GM19455 (cell line): Measurements from ENCODE around the gene RBBP5.

Source experiments
- ATAC-seq: cut with Tn5 transposase; IDR thresholded peaks from one replicate; pipeline ENCODE4 v1.9.1; 2021; ENCODE audit not compliant: unreplicated experiment

RBBP5 gene

GRCh38 chr1:205057808-205058575 is 63.8 kb downstream of the RBBP5 start:
- ATAC-seq: no peak

GRCh38 chr1:205056956-205057568 is 64.7 kb downstream of the RBBP5 start:
- no peak for ATAC-seq

GRCh38 chr1:205056188-205056611 is 65.6 kb downstream of the RBBP5 start:
- ATAC-seq: no peak

- no peak for ATAC-seq
These were observed 67.8 kb downstream of the RBBP5 start for GRCh38 chr1:205054013-205054412.

GRCh38 chr1:205053296-205053695 is 68.5 kb downstream of the RBBP5 start:
- ATAC-seq: no peak

GRCh38 chr1:205052690-205053089 is 69.1 kb downstream of the RBBP5 start:
- ATAC-seq: no peak

GRCh38 chr1:205049479-205049878 is 72.3 kb downstream of the RBBP5 start:
- no peak for ATAC-seq

- ATAC-seq: no peak
These were observed 73.4 kb downstream of the RBBP5 start for GRCh38 chr1:205048382-205048781.

GRCh38 chr1:205047764-205048231 is 74.0 kb downstream of the RBBP5 start:
- ATAC-seq: no peak

GRCh38 chr1:205046870-205047269 is 74.9 kb downstream of the RBBP5 start:
- no peak for ATAC-seq

- ATAC-seq: no peak
These were observed 76.6 kb downstream of the RBBP5 start for GRCh38 chr1:205045146-205045545.

GRCh38 chr1:205044741-205045140 is 77.0 kb downstream of the RBBP5 start:
- no peak for ATAC-seq

- ATAC-seq: no peak
These were observed 77.9 kb downstream of the RBBP5 start for GRCh38 chr1:205043866-205044265.

GRCh38 chr1:205042911-205043806 is 78.6 kb downstream of the RBBP5 start, which contains the start of gene CNTN2:
Gene CNTN2, plus strand, starts transcription at chr1:205043212. Its CDS starts 9,974 bp downstream, at chr1:205053186.
- no peak for ATAC-seq

- no peak for ATAC-seq
These were observed 79.5 kb downstream of the RBBP5 start for GRCh38 chr1:205041998-205042910.

GRCh38 chr1:205041001-205041715 is 80.6 kb downstream of the RBBP5 start:
- no peak for ATAC-seq

GRCh38 chr1:205038132-205038786 is 83.5 kb downstream of the RBBP5 start:
- ATAC-seq: no peak

- ATAC-seq: no peak
These were observed 84.2 kb downstream of the RBBP5 start for GRCh38 chr1:205037539-205037938.
